Fibroblast of lung (primary cell): ENCODE results near the gene SCRT2. TPM values are rescaled to one million over a fixed set of nuclear protein-coding genes. Genes with fewer than 3 reads are reported as not detected.
A peak's percentile ranks its signal among the peaks of the same experiment; 100 is the strongest.

Experiments used
- DNase-seq, 2 donors: peaks; one replicate each; pipeline versions ENCODE4 v3.0.0 to v3.0.0-alpha.2; 2010; ENCODE audit warnings: low read depth in 2 of 2
- H2AFZ ChIP-seq: 2 replicates; pipeline ENCODE4 v1.5.1; 2012; ENCODE audit warnings: low read length, control low read depth, inconsistent platforms
- H3K27ac ChIP-seq: 2 replicates; pipeline ENCODE4 v1.5.1; 2011; ENCODE audit warnings: low read length, control low read depth; ENCODE audit not compliant: insufficient read depth
- H3K27me3 ChIP-seq: 2 replicates; pipeline ENCODE4 v1.5.1; 2011; ENCODE audit warnings: mild to moderate bottlenecking, low read length; ENCODE audit not compliant: control insufficient read depth, insufficient read depth
- H3K36me3 ChIP-seq: 2 replicates; pipeline ENCODE4 v1.5.1; 2011; ENCODE audit warnings: low read length; ENCODE audit not compliant: control insufficient read depth, insufficient read depth
- H3K4me1 ChIP-seq: 2 replicates; pipeline ENCODE4 v1.5.1; 2011; ENCODE audit warnings: low read length; ENCODE audit not compliant: control insufficient read depth, insufficient read depth; ENCODE audit errors: extremely low read depth
- H3K4me2 ChIP-seq: 2 replicates; pipeline ENCODE4 v1.5.1; 2011; ENCODE audit warnings: low read length, control low read depth; ENCODE audit not compliant: insufficient read depth; ENCODE audit errors: extremely low read depth
- H3K4me3 ChIP-seq, 4 experiments: fragments of 200-600 bp in 1 of 4; sonication (generic) in 1 of 4; replicated peaks in 1 of 4; 2 replicates each; pipeline ENCODE4 v1.5.1; 2011 to 2016; ENCODE audit warnings: low read length in 4 of 4, low read depth in 3 of 4, mild to moderate bottlenecking in 3 of 4, control low read depth in 2 of 4, inconsistent platforms in 1 of 4, mixed read lengths in 1 of 4; ENCODE audit not compliant: insufficient read depth in 1 of 4; ENCODE audit errors: control extremely low read depth in 1 of 4
- H3K79me2 ChIP-seq: 2 replicates; pipeline ENCODE4 v1.5.1; 2012; ENCODE audit warnings: mild to moderate bottlenecking, low read length, inconsistent platforms; ENCODE audit not compliant: control insufficient read depth, insufficient read depth
- H3K9ac ChIP-seq: 2 replicates; pipeline ENCODE4 v1.5.1; 2011; ENCODE audit warnings: mild to moderate bottlenecking, low read length, control low read depth; ENCODE audit not compliant: insufficient read depth
- H3K9me3 ChIP-seq: 2 replicates; pipeline ENCODE4 v1.5.1; 2012; ENCODE audit warnings: low read depth, low read length; ENCODE audit not compliant: control insufficient read depth, insufficient read depth
- H4K20me1 ChIP-seq: 2 replicates; pipeline ENCODE4 v1.5.1; 2011; ENCODE audit warnings: low read length; ENCODE audit not compliant: control insufficient read depth, insufficient read depth; ENCODE audit errors: extremely low read depth
- CTCF ChIP-seq, 2 donors: IDR thresholded peaks in 1 of 2; conservative IDR thresholded peaks in 1 of 2; 1 replicate in 1 of 2; 2 replicates in 1 of 2; pipeline ENCODE4 v1.5.1; 2011 to 2012; ENCODE audit warnings: low read length in 2 of 2, control low read depth in 1 of 2, inconsistent platforms in 1 of 2, low read depth in 1 of 2, mild to moderate bottlenecking in 1 of 2
- EZH2 ChIP-seq: IDR thresholded peaks from 2 replicates; pipeline ENCODE4 v1.5.1; 2012; ENCODE audit warnings: low read length, control low read depth, mild to moderate bottlenecking; ENCODE audit errors: missing control alignments
- polyA plus RNA-seq, 2 donors: library from polyadenylated mRNA; depleted of rRNA in 1 of 2; stranded (reverse) in 1 of 2; unstranded in 1 of 2; fragments of >200 nt; gene quantifications; 2 replicates each; pipeline ENCODE4 v1.2.1, GENCODE V29; 2011 to 2012; ENCODE audit warnings: missing spikeins in 1 of 2
- total RNA-seq: library from RNA; depleted of rRNA; stranded (reverse); fragments of >200 nt; gene quantifications from 2 replicates; pipeline ENCODE4 v1.2.1, GENCODE V29; 2014

The SCRT2 gene
- total and polyA plus RNA-seq, 2 donors (not counting 1 experiment from before 2014, with no cell fraction given), result not detected

GRCh38 chr20:676967-677366 is 1.4 kb upstream of the SCRT2 start:
- no peak for DNase-seq
- Histone ChIP-seq H2AFZ (no peak overlapping the region), H4K20me1 (no peaks in the 10 kb centered on the region), H3K4me3 (no peak overlapping the region), H3K36me3 (no peaks in the 10 kb centered on the region), H3K9me3 (no peaks in the 10 kb centered on the region), H3K9ac (no peak overlapping the region), H3K4me1 (no peaks in the 10 kb centered on the region), H3K79me2 (no peaks in the 10 kb centered on the region), H3K27ac (no peak overlapping the region), H3K27me3 (peaks cover 39% of the 10 kb centered on the region), H3K4me2 (no peak overlapping the region)
- TF ChIP-seq EZH2 (no peak), CTCF (conservative IDR thresholded peaks at IDR 0.05 in 1 of 2, IDR thresholded peaks at IDR 0.05 in 1 of 2; ENCODE audit: low read depth in 1 of 2, low read length in 2 of 2) (no peak)

GRCh38 chr20:676315-676937 is 824 bp upstream of the SCRT2 start:
- TF ChIP-seq CTCF (conservative IDR thresholded peaks at IDR 0.05 in 1 of 2, IDR thresholded peaks at IDR 0.05 in 1 of 2; ENCODE audit: low read depth in 1 of 2, low read length in 2 of 2), result no peak
- TF ChIP-seq EZH2, result peak; percentile 4
- Histone ChIP-seq H3K4me2 (no peak overlapping the region), H3K9ac (no peak overlapping the region), H2AFZ (no peak overlapping the region), H3K9me3 (no peaks in the 10 kb centered on the region), H4K20me1 (no peaks in the 10 kb centered on the region), H3K4me3 (no peak overlapping the region), H3K79me2 (no peaks in the 10 kb centered on the region), H3K27me3 (peaks cover 44% of the 10 kb centered on the region), H3K4me1 (no peaks in the 10 kb centered on the region), H3K36me3 (no peaks in the 10 kb centered on the region), H3K27ac (no peak overlapping the region)
- no peak for DNase-seq

GRCh38 chr20:675033-675452 is 559 bp downstream of the SCRT2 start:
- TF ChIP-seq EZH2 (no peak), CTCF (conservative IDR thresholded peaks at IDR 0.05 in 1 of 2, IDR thresholded peaks at IDR 0.05 in 1 of 2; ENCODE audit: low read depth in 1 of 2, low read length in 2 of 2) (no peak)
- H3K79me2 ChIP-seq, result no peaks in the 10 kb centered on the region
- no peaks in the 10 kb centered on the region for H3K36me3 ChIP-seq
- H2AFZ ChIP-seq, result no peak overlapping the region
- H3K9ac ChIP-seq, result no peak overlapping the region
- H3K4me1 ChIP-seq, result no peaks in the 10 kb centered on the region
- peaks cover 53% of the 10 kb centered on the region for H3K27me3 ChIP-seq
- no peak for DNase-seq
- H4K20me1 ChIP-seq, result no peaks in the 10 kb centered on the region
- H3K4me2 ChIP-seq, result no peak overlapping the region
- H3K9me3 ChIP-seq, result no peaks in the 10 kb centered on the region
- no peak overlapping the region for H3K27ac ChIP-seq
- no peak overlapping the region for H3K4me3 ChIP-seq
